ENCODE data around the gene KCNH4.

Gene KCNH4

GRCh38 chr17:42167807-42168206, 13.1 kb downstream of the KCNH4 start:
- Histone ChIP-seq H3K9me3 (no peaks in the 10 kb centered on the region), H3K27ac (no peak overlapping the region), H3K4me1 (ENCODE audit: control insufficient read depth in 1 of 2, insufficient read depth in 1 of 2, low read depth in 1 of 2, low read length in 1 of 2) (peaks cover under 1 to 3% of the 10 kb centered on the region in 2 experiments), H3K36me3 (no peaks in the 10 kb centered on the region), H3K4me3 (ENCODE audit: low read depth in 1 of 2, low read length in 1 of 2) (no peak overlapping the region), H3K27me3 (no peaks in the 10 kb centered on the region)
- TF ChIP-seq CTCF (IDR thresholded peaks at IDR 0.05), result no peak

GRCh38 chr17:42166196-42166763, 14.7 kb downstream of the KCNH4 start:
- Histone ChIP-seq H3K4me3 (ENCODE audit: low read depth in 1 of 2, low read length in 1 of 2) (no peak overlapping the region), H3K4me1 (ENCODE audit: control insufficient read depth in 1 of 2, insufficient read depth in 1 of 2, low read depth in 1 of 2, low read length in 1 of 2) (peaks cover 16 to 18% of the 10 kb centered on the region in 2 experiments), H3K36me3 (no peaks in the 10 kb centered on the region), H3K27me3 (no peaks in the 10 kb centered on the region), H3K27ac (no peak overlapping the region), H3K9me3 (no peaks in the 10 kb centered on the region)
- TF ChIP-seq CTCF (IDR thresholded peaks at IDR 0.05), result no peak

GRCh38 chr17:42165751-42166150, 15.2 kb downstream of the KCNH4 start:
- TF ChIP-seq CTCF (IDR thresholded peaks at IDR 0.05), result no peak
- Histone ChIP-seq H3K4me3 (ENCODE audit: low read depth in 1 of 2, low read length in 1 of 2) (no peak overlapping the region), H3K27me3 (no peaks in the 10 kb centered on the region)

GRCh38 chr17:42163696-42164407, 17.1 kb downstream of the KCNH4 start:
- Histone ChIP-seq H3K36me3 (no peaks in the 10 kb centered on the region), H3K4me1 (ENCODE audit: control insufficient read depth in 1 of 2, insufficient read depth in 1 of 2, low read depth in 1 of 2, low read length in 1 of 2) (peaks cover 20 to 22% of the 10 kb centered on the region in 2 experiments), H3K4me3 (ENCODE audit: low read depth in 1 of 2, low read length in 1 of 2) (no peak overlapping the region), H3K9me3 (no peaks in the 10 kb centered on the region), H3K27me3 (no peaks in the 10 kb centered on the region), H3K27ac (no peak overlapping the region)
- TF ChIP-seq CTCF (IDR thresholded peaks at IDR 0.05), result no peak

More at GRCh38 chr17:42165751-42166150, 15.2 kb downstream of the KCNH4 start:
- H3K36me3 ChIP-seq, result no peaks in the 10 kb centered on the region
- no peaks in the 10 kb centered on the region for H3K9me3 ChIP-seq
- no peak overlapping the region for H3K27ac ChIP-seq
- peaks cover 20 to 22% of the 10 kb centered on the region in 2 experiments for H3K4me1 ChIP-seq (ENCODE audit: control insufficient read depth in 1 of 2, insufficient read depth in 1 of 2, low read depth in 1 of 2, low read length in 1 of 2)

- H3K4me1 ChIP-seq (ENCODE audit: control insufficient read depth in 1 of 2, insufficient read depth in 1 of 2, low read depth in 1 of 2, low read length in 1 of 2), result peaks cover 20 to 22% of the 10 kb centered on the region in 2 experiments
- H3K27ac ChIP-seq, result no peak overlapping the region
- no peak for TF ChIP-seq CTCF (IDR thresholded peaks at IDR 0.05)
- no peaks in the 10 kb centered on the region for H3K27me3 ChIP-seq
- no peaks in the 10 kb centered on the region for H3K36me3 ChIP-seq
- no peak overlapping the region for H3K4me3 ChIP-seq (ENCODE audit: low read depth in 1 of 2, low read length in 1 of 2)
- H3K9me3 ChIP-seq, result no peaks in the 10 kb centered on the region
Observed at GRCh38 chr17:42163113-42163512, 17.8 kb downstream of the KCNH4 start.

All from neutrophil (primary cell).